ENCODE data around the gene SLCO3A1.

DNA sequence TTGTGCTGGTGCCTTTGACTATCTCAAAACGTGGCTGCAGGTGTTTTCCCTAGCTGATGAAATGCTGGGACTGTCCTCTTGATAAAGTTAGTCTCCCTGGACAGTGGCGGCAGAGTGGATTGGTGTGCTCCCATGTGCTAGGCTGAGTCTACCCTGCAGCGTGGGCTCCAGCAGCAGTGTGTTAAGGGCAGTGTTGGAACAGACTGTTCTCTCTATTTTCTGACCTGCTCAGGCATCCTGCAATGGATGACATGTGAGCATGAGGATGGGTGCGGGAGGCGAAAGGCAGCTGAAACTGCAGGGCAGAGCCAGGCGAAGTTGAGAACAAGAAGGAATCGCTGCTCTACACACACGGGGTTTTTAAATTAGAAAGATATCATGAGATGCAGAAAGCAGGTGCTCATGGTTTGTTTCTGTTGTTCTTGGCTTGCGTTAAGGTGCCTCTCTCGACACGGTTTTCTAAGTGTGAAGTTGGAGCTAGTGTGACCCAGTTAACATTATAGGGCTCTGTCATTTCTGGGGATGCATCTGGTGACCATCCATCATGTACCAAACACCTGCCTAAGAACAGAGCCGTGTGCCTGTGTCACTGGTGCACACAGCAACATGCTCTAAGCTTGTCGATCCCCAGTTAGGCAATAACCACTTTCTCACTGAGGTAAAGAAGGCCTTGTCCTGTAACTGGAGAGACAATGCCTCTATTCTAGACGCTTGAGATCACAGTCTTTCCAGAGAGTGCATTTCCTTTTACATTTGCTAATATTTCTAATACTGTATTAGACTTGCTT is 44.3 kb downstream of the SLCO3A1 start:
- TF ChIP-seq POLR2A (IDR thresholded peaks at IDR 0.05; ENCODE audit: low read length) (no peak), GATA1 (IDR thresholded peaks at IDR 0.05; ENCODE audit: low read depth, low read length) (no peak)

Measured in erythroblast (primary cell).